ENCODE results near the gene PIH1D1. TPM values are rescaled to one million over a fixed set of nuclear protein-coding genes. Genes with fewer than 3 reads are reported as not detected.

Gene PIH1D1
- total and polyA plus RNA-seq, 12 donors = 15.7 to 60.0 (median 29.3) TPM

DNA sequence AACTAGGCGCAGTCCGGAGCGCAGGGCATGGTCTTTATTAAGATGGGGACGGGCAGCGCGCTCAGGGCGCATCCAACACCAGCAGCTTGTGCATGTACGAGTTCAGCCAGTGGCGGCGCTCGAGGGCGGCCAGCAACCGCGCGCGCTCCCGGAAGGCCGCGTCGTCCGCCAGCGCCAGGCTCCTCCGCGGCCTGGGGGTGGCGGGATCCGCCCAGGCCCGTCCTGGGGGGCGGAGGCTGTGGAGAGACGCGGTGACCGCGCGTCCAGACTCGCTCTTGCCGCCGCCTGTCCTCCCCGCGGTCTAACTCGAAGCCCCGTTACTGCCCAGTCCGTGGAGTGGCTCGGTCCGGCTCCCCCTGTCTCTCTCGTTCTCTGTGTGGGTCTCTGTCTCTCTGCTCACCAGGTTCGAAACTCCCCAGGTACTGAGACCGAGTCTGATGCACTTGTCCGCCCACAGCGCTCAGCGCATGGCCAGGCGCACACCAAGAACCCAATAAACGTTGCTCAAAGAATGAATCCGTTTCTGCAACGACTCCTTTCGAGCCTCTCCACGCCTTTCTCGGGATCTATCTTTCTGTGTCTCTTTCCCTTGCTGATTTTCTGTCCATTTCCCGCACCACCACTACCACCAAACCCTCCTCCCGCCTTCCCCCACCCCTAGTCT lies 29.1 kb downstream of the PIH1D1 start:
- DNase-seq (peak in 1 of 2 donors; percentile 50), ATAC-seq (peak; percentile 53 to 79 (median 64))
- Histone ChIP-seq H3K36me3 (no peaks in the 10 kb centered on the region), H3K4me3 (peak overlapping the region in 9 of 10 donors; percentile 10 to 41 (median 32)), H3K9me3 (no peaks in the 10 kb centered on the region), H3K27ac (no peak overlapping the region), H3K4me1 (peaks cover 5 to 39% (median 30%) of the 10 kb centered on the region in 9 donors), H3K27me3 (peaks cover 15 to 100% (median 99%) of the 10 kb centered on the region in 7 donors)
- TF ChIP-seq, protein P1, sequence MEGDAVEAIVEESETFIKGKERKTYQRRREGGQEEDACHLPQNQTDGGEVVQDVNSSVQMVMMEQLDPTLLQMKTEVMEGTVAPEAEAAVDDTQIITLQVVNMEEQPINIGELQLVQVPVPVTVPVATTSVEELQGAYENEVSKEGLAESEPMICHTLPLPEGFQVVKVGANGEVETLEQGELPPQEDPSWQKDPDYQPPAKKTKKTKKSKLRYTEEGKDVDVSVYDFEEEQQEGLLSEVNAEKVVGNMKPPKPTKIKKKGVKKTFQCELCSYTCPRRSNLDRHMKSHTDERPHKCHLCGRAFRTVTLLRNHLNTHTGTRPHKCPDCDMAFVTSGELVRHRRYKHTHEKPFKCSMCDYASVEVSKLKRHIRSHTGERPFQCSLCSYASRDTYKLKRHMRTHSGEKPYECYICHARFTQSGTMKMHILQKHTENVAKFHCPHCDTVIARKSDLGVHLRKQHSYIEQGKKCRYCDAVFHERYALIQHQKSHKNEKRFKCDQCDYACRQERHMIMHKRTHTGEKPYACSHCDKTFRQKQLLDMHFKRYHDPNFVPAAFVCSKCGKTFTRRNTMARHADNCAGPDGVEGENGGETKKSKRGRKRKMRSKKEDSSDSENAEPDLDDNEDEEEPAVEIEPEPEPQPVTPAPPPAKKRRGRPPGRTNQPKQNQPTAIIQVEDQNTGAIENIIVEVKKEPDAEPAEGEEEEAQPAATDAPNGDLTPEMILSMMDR (IDR thresholded peaks at IDR 0.05) = peak in 8 of 9 donors; percentile 28 to 64 (median 56)
- 2% methylated on average over 55 to 58 of the region's 58 CpGs for WGBS, 2 donors
- intact Hi-C loops (cut with DNase I) = no loop called here

GRCh38 chr19:49421878-49422202 lies 29.8 kb downstream of the PIH1D1 start:
- ATAC-seq (no peak), DNase-seq (no peak)
- H3K27me3 ChIP-seq = peaks cover 13 to 100% (median 95%) of the 10 kb centered on the region in 7 donors
- H3K27ac ChIP-seq = no peak overlapping the region
- H3K4me3 ChIP-seq = no peak overlapping the region
- H3K36me3 ChIP-seq = no peaks in the 10 kb centered on the region
- 14 to 19% methylated on average over 3 of the region's 3 CpGs for WGBS, 2 donors
- TF ChIP-seq, protein P1 (IDR thresholded peaks at IDR 0.05) = no peak
- peaks cover 5 to 39% (median 30%) of the 10 kb centered on the region in 9 donors for H3K4me1 ChIP-seq
- intact Hi-C loops (cut with DNase I) = no loop called here
- H3K9me3 ChIP-seq = no peaks in the 10 kb centered on the region

DNA sequence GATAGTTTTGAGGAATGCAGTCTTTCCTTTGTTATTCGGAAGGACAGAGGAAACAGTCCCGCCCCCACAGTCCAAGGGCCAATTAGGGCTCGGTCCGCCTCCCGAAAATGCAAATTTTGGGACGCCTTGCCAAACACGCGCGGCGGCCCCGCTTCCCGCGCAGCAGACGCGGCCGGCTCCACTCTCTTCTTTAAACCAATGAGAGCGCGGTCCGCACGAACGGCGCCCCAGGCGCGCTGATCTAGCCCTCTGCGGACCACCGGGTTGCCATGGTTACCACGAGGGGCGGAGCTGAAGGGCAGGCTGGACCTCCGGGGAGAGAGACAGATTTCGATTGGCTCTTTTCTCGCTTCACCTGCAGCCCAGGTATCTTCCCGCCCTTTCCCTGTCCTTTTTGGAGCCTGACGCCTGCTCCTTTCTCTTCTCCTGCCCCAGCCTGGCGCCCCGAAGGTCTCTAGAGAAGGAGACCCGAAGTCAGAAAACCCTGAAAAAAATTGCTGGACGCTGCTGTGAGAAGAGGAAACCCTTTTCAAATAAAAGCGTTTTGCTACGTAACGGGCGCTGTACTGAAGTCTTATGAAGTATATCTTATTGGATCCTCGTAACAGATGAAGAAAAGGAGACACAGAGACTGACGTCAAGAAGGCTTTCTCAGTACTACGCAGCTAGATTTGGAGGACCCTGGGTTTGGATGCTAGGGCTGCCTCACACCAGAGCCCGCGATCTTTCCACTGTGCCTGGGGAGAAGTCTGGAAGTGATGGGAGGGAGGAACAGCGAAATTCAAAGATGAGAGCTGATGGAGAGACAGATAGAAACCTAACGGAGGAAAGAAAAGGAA lies 30.4 kb downstream of the PIH1D1 start:
- intact Hi-C loops (cut with DNase I) = no loop called here
- Histone ChIP-seq H3K9me3 (no peaks in the 10 kb centered on the region), H3K36me3 (no peaks in the 10 kb centered on the region), H3K27ac (no peak overlapping the region), H3K4me1 (peaks cover 5 to 38% (median 30%) of the 10 kb centered on the region in 9 donors), H3K27me3 (peaks cover 7 to 100% (median 95%) of the 10 kb centered on the region in 7 donors), H3K4me3 (peak overlapping the region in 6 of 10 donors; percentile 10 to 38 (median 29))
- 8 to 9% methylated on average over 48 of the region's 48 CpGs for whole genome bisulfite sequencing, 2 donors
- ATAC-seq (peak; percentile 60 to 86 (median 76)), DNase-seq (peak; percentile 67 to 73)
- TF ChIP-seq, protein P1 (IDR thresholded peaks at IDR 0.05) = no peak

- intact Hi-C loops (cut with DNase I) = no loop called here
- 48 to 62% methylated on average over 2 of the region's 2 CpGs for WGBS, 2 donors
- H3K27me3 ChIP-seq = peaks cover 4 to 100% (median 92%) of the 10 kb centered on the region in 7 donors
- DNase-seq (no peak), ATAC-seq (no peak)
- H3K27ac ChIP-seq = no peak overlapping the region
- H3K36me3 ChIP-seq = no peaks in the 10 kb centered on the region
- H3K4me1 ChIP-seq = peaks cover 5 to 34% (median 30%) of the 10 kb centered on the region in 9 donors
- TF ChIP-seq, protein P1 (IDR thresholded peaks at IDR 0.05) = no peak
- no peaks in the 10 kb centered on the region for H3K9me3 ChIP-seq
- H3K4me3 ChIP-seq = no peak overlapping the region
Observed at GRCh38 chr19:49420227-49420626, 31.4 kb downstream of the PIH1D1 start.

All from heart right ventricle (tissue), 16 donors.